HEK293T (cell line): Measurements from ENCODE around the gene LPGAT1.

Experiments used
- ARNT ChIP-seq: fragments of 450-650 bp; IDR thresholded peaks from 2 replicates; pipeline ENCODE4 v1.6.1; 2017; ENCODE audit warnings: mild to moderate bottlenecking
- BHLHE40 ChIP-seq: fragments of 450-650 bp; IDR thresholded peaks from 2 replicates; pipeline ENCODE4 v1.6.1; 2016; ENCODE audit warnings: mild to moderate bottlenecking, moderate library complexity, borderline replicate concordance
- CTBP1 ChIP-seq: fragments of 450-650 bp; IDR thresholded peaks from 2 replicates; pipeline ENCODE4 v1.6.1; 2016; ENCODE audit warnings: borderline replicate concordance
- ELF4 ChIP-seq: fragments of 450-650 bp; IDR thresholded peaks from 2 replicates; pipeline ENCODE4 v1.6.1; 2017; ENCODE audit warnings: antibody characterized with exemption
- FOXA1 ChIP-seq: fragments of 450-650 bp; IDR thresholded peaks from 2 replicates; pipeline ENCODE4 v1.6.1; 2016; ENCODE audit warnings: mild to moderate bottlenecking
- FOXM1 ChIP-seq: fragments of 450-650 bp; IDR thresholded peaks from 2 replicates; pipeline ENCODE4 v1.6.1; 2017; ENCODE audit warnings: mild to moderate bottlenecking, borderline replicate concordance
- L3MBTL2 ChIP-seq: fragments of 450-650 bp; conservative IDR thresholded peaks from 2 replicates; pipeline ENCODE4 v1.6.1; 2016; ENCODE audit warnings: mild to moderate bottlenecking
- PKNOX1 ChIP-seq: fragments of 450-650 bp; IDR thresholded peaks from 2 replicates; pipeline ENCODE4 v1.6.1; 2016
- SP1 ChIP-seq: fragments of 450-650 bp; IDR thresholded peaks from 2 replicates; pipeline ENCODE4 v1.6.1; 2017
- SUZ12 ChIP-seq: fragments of 450-650 bp; IDR thresholded peaks from 2 replicates; pipeline ENCODE4 v1.6.1; 2016; ENCODE audit warnings: mild to moderate bottlenecking
- TARDBP ChIP-seq: fragments of 450-650 bp; IDR thresholded peaks from 2 replicates; pipeline ENCODE4 v1.6.1; 2016
- ZNF384 ChIP-seq: fragments of 450-650 bp; IDR thresholded peaks from 2 replicates; pipeline ENCODE4 v1.6.1; 2016

GRCh38 chr1:211699059-211699458, 131.5 kb downstream of the LPGAT1 start:
- TF ChIP-seq FOXA1 (no peak), L3MBTL2 (no peak), SUZ12 (no peak), BHLHE40 (no peak), FOXM1 (no peak), ZNF384 (no peak), ARNT (no peak), PKNOX1 (no peak), SP1 (no peak), ELF4 (no peak), CTBP1 (no peak), TARDBP (no peak)
